H9 (cell line): ENCODE results near the gene XCL2. TPM values are rescaled to one million over a fixed set of nuclear protein-coding genes. Genes with fewer than 3 reads are reported as not detected.
"Not testable (repeated sequence)": the region's sequence is repeated elsewhere in the genome, so short reads cannot be mapped to it uniquely, and the experiment has no call there.

Source experiments
- DNase-seq: peaks from one replicate; pipeline ENCODE4 v3.0.0-alpha.2; 2017
- H2AFZ ChIP-seq: one replicate; pipeline ENCODE4 v1.6.1; 2013; ENCODE audit warnings: mild to moderate bottlenecking, low read length, control low read depth, moderate library complexity
- H2AK5ac ChIP-seq: 2 replicates; pipeline ENCODE4 v1.6.1; 2013; ENCODE audit warnings: low read length, control low read depth, mixed read lengths; ENCODE audit not compliant: insufficient read length
- H2BK120ac ChIP-seq: one replicate; pipeline ENCODE4 v1.6.1; 2013; ENCODE audit warnings: low read depth, mild to moderate bottlenecking, low read length, control low read depth, inconsistent platforms; ENCODE audit not compliant: poor library complexity, severe bottlenecking
- H2BK12ac ChIP-seq: 2 replicates; pipeline ENCODE4 v1.6.1; 2013; ENCODE audit warnings: low read length, control low read depth, mixed read lengths, low read depth; ENCODE audit not compliant: insufficient read length
- H2BK15ac ChIP-seq: 2 replicates; pipeline ENCODE4 v1.6.1; 2013; ENCODE audit warnings: low read depth, low read length, control low read depth
- H2BK20ac ChIP-seq: one replicate; pipeline ENCODE4 v1.6.1; 2013; ENCODE audit warnings: low read depth, mild to moderate bottlenecking, low read length, control low read depth, inconsistent platforms; ENCODE audit not compliant: poor library complexity, severe bottlenecking
- H2BK5ac ChIP-seq: 2 replicates; pipeline ENCODE4 v1.6.1; 2013; ENCODE audit warnings: low read length, control low read depth, mixed read lengths; ENCODE audit not compliant: insufficient read length
- H3K14ac ChIP-seq: 2 replicates; pipeline ENCODE4 v1.6.1; 2013; ENCODE audit warnings: low read length, control low read depth; ENCODE audit not compliant: insufficient read depth
- H3K18ac ChIP-seq: 2 replicates; pipeline ENCODE4 v1.6.1; 2013; ENCODE audit warnings: low read depth, mild to moderate bottlenecking, mixed read lengths, low read length, control low read depth; ENCODE audit not compliant: insufficient read length
- H3K23ac ChIP-seq: 2 replicates; pipeline ENCODE4 v1.6.1; 2013; ENCODE audit warnings: low read length, control low read depth, mixed read lengths, low read depth; ENCODE audit not compliant: insufficient read length
- H3K23me2 ChIP-seq: 2 replicates; pipeline ENCODE4 v1.6.1; 2013; ENCODE audit warnings: low read depth, mild to moderate bottlenecking, mixed read lengths, low read length, control low read depth; ENCODE audit not compliant: insufficient read length, poor library complexity, severe bottlenecking
- H3K27ac ChIP-seq: 2 replicates; pipeline ENCODE4 v1.5.1; 2013; ENCODE audit warnings: low read length, control low read depth, mixed read lengths, low read depth; ENCODE audit not compliant: insufficient read length
- H3K27me3 ChIP-seq: 2 replicates; pipeline ENCODE4 v1.6.1; 2013; ENCODE audit warnings: low read length, control low read depth, inconsistent platforms; ENCODE audit not compliant: insufficient read depth
- H3K4ac ChIP-seq: 2 replicates; pipeline ENCODE4 v1.6.1; 2013; ENCODE audit warnings: low read depth, mild to moderate bottlenecking, control low read depth, inconsistent platforms, low read length, moderate library complexity
- H3K4me1 ChIP-seq: 2 replicates; pipeline ENCODE4 v1.6.1; 2013; ENCODE audit warnings: low read length, control low read depth, inconsistent platforms; ENCODE audit not compliant: insufficient read depth
- H3K4me2 ChIP-seq: 2 replicates; pipeline ENCODE4 v1.6.1; 2013; ENCODE audit warnings: low read length, control low read depth, mixed read lengths; ENCODE audit not compliant: insufficient read length, insufficient read depth
- H3K56ac ChIP-seq: 2 replicates; pipeline ENCODE4 v1.6.1; 2013; ENCODE audit warnings: low read depth, mild to moderate bottlenecking, mixed read lengths, low read length, control low read depth; ENCODE audit not compliant: insufficient read length
- H3K79me1 ChIP-seq: 2 replicates; pipeline ENCODE4 v1.6.1; 2013; ENCODE audit warnings: low read depth, mild to moderate bottlenecking, moderate library complexity, low read length, control low read depth, inconsistent platforms; ENCODE audit not compliant: insufficient read depth, poor library complexity, severe bottlenecking
- H3K79me2 ChIP-seq: 2 replicates; pipeline ENCODE4 v1.6.1; 2013; ENCODE audit warnings: low read length, control low read depth, inconsistent platforms; ENCODE audit not compliant: insufficient read depth
- H3K9ac ChIP-seq: 2 replicates; pipeline ENCODE4 v1.6.1; 2013; ENCODE audit warnings: low read length, control low read depth, mixed read lengths; ENCODE audit not compliant: insufficient read length; ENCODE audit errors: extremely low read depth
- H3K9me3 ChIP-seq: one replicate; pipeline ENCODE4 v1.6.1; 2013; ENCODE audit warnings: low read depth, low read length, inconsistent platforms; ENCODE audit not compliant: control insufficient read depth
- H3T11ph ChIP-seq: one replicate; pipeline ENCODE4 v1.6.1; 2013; ENCODE audit warnings: mild to moderate bottlenecking, low read length, control low read depth, inconsistent platforms
- H4K20me1 ChIP-seq: one replicate; pipeline ENCODE4 v1.6.1; 2013; ENCODE audit not compliant: control insufficient read depth, insufficient read length, insufficient read depth
- H4K5ac ChIP-seq: 2 replicates; pipeline ENCODE4 v1.6.1; 2013; ENCODE audit warnings: low read depth, mild to moderate bottlenecking, mixed read lengths, low read length, control low read depth; ENCODE audit not compliant: insufficient read length
- H4K8ac ChIP-seq: replicated peaks from 2 replicates; pipeline ENCODE4 v1.6.1; 2013; ENCODE audit warnings: low read length, control low read depth, mixed read lengths, low read depth; ENCODE audit not compliant: insufficient read length
- H4K91ac ChIP-seq: 2 replicates; pipeline ENCODE4 v1.6.1; 2013; ENCODE audit warnings: low read depth, mild to moderate bottlenecking, moderate library complexity, mixed read lengths, low read length, control low read depth; ENCODE audit not compliant: insufficient read length
- H3K27ac Mint-ChIP-seq, 3 experiments: 2 replicates in 2 of 3; 3 replicates in 1 of 3; pipeline ENCODE4 v1.8.0; 2020 to 2021; ENCODE audit warnings: mixed read lengths in 3 of 3, mild to moderate bottlenecking in 1 of 3, moderate library complexity in 1 of 3
- H3K27me3 Mint-ChIP-seq: 2 replicates; pipeline ENCODE4 v1.8.0; 2021; ENCODE audit warnings: low read depth, mild to moderate bottlenecking, moderate library complexity, mixed read lengths
- H3K36me3 Mint-ChIP-seq, 3 experiments: 2 replicates in 2 of 3; 3 replicates in 1 of 3; pipeline ENCODE4 v1.8.0; 2020 to 2021; ENCODE audit warnings: low read depth in 3 of 3, mixed read lengths in 3 of 3; ENCODE audit not compliant: insufficient read depth in 1 of 3
- H3K4me1 Mint-ChIP-seq, 2 experiments: 2 replicates each; pipeline ENCODE4 v1.8.0; 2020; ENCODE audit warnings: mixed read lengths in 2 of 2
- H3K4me3 Mint-ChIP-seq, 2 experiments: 2 replicates in 1 of 2; 3 replicates in 1 of 2; pipeline ENCODE4 v1.8.0; 2020 to 2021; ENCODE audit warnings: mild to moderate bottlenecking in 2 of 2, mixed read lengths in 2 of 2, moderate library complexity in 1 of 2
- H3K9me3 Mint-ChIP-seq, 2 experiments: 2 replicates in 1 of 2; 3 replicates in 1 of 2; pipeline ENCODE4 v1.8.0; 2020; ENCODE audit warnings: mild to moderate bottlenecking in 2 of 2, mixed read lengths in 2 of 2, moderate library complexity in 1 of 2
- CTCF ChIP-seq: fragments of 200-600 bp; sonication (generic); conservative IDR thresholded peaks from 3 replicates; pipeline ENCODE4 v1.8.0; 2021; ENCODE audit warnings: antibody characterized with exemption, mild to moderate bottlenecking
- WGBS: extraction: QIAGEN DNeasy Blood & Tissue Kit; methylation state at CpG from one replicate; pipeline ENCODE4 v1.1.7; 2013; ENCODE audit warnings: missing lambda C conversion rate, low lambda C conversion rate, mixed read lengths; ENCODE audit not compliant: insufficient read length; ENCODE audit errors: extremely low coverage; 5-methylcytosine and 5-hydroxymethylcytosine counted together
- total RNA-seq: library from RNA; stranded (reverse); gene quantifications from 2 replicates; pipeline ENCODE4 v1.2.1, GENCODE V29; 2021

The XCL2 gene
- total RNA-seq, 1 experiment from 2014 or later = not detected

- Histone ChIP-seq H4K20me1 (no peaks in the 10 kb centered on the region), H2BK5ac (no peak overlapping the region), H2BK15ac (no peak overlapping the region), H3K79me2 (no peaks in the 10 kb centered on the region), H2BK120ac (no peak overlapping the region), H3K4me1 (no peaks in the 10 kb centered on the region; the same call in 1 of the 2 replicates), H3K23ac (no peak overlapping the region), H4K5ac (no peak overlapping the region), H3K27me3 (no peaks in the 10 kb centered on the region), H3K27ac (no peak overlapping the region), H3K9ac (no peak overlapping the region), H4K91ac (no peak overlapping the region), H2BK12ac (no peak overlapping the region), H3K9me3 (no peaks in the 10 kb centered on the region), H3K79me1 (no peaks in the 10 kb centered on the region), H4K8ac (no peak overlapping the region), H3K18ac (no peak overlapping the region), H3K14ac (no peak overlapping the region), H2AK5ac (no peak overlapping the region), H3K4me2 (no peak overlapping the region), H3T11ph (no peak overlapping the region), H3K23me2 (no peaks in the 10 kb centered on the region), H2BK20ac (no peak overlapping the region), H2AFZ (no peak overlapping the region), H3K56ac (no peak overlapping the region), H3K4ac (no peak overlapping the region)
- no peak for DNase-seq
- WGBS = no CpG with 5 or more reads among the region's 1 CpG
- H3K27ac Mint-ChIP-seq = no peak overlapping the region
- peaks cover 11 to 13% of the 10 kb centered on the region in 2 experiments for H3K4me1 Mint-ChIP-seq
- H3K36me3 Mint-ChIP-seq = no peaks in the 10 kb centered on the region
- peaks cover 4 to 11% of the 10 kb centered on the region in 2 experiments; a peak in 4 of 5 replicates for H3K9me3 Mint-ChIP-seq
- TF ChIP-seq CTCF = no peak
- H3K4me3 Mint-ChIP-seq = no peak overlapping the region
- H3K27me3 Mint-ChIP-seq = no peaks in the 10 kb centered on the region
Measured at GRCh38 chr1:168550971-168551370, 7.2 kb upstream of the XCL2 start.

GRCh38 chr1:168546553-168546895 is 2.7 kb upstream of the XCL2 start:
- H3K9ac ChIP-seq, H3K27me3 Mint-ChIP-seq, H3K14ac ChIP-seq, H3K4me3 Mint-ChIP-seq, H3K4me1 ChIP-seq, H4K20me1 ChIP-seq, H2BK15ac ChIP-seq, H3K4me2 ChIP-seq, H3K9me3 ChIP-seq, H4K5ac ChIP-seq, H2BK120ac ChIP-seq, H3K56ac ChIP-seq, DNase-seq, H4K91ac ChIP-seq, H3K23ac ChIP-seq, H3K23me2 ChIP-seq, H3K27me3 ChIP-seq, H2BK5ac ChIP-seq, H2AK5ac ChIP-seq, H3K18ac ChIP-seq, H3K4me1 Mint-ChIP-seq, H3K36me3 Mint-ChIP-seq, H2BK12ac ChIP-seq, H3K27ac Mint-ChIP-seq, H3K4ac ChIP-seq, H2BK20ac ChIP-seq, H3T11ph ChIP-seq, H3K79me2 ChIP-seq, H4K8ac ChIP-seq, H2AFZ ChIP-seq, H3K27ac ChIP-seq, H3K79me1 ChIP-seq: not testable (repeated sequence)
- no CpG with 5 or more reads among the region's 3 CpGs for WGBS
- peaks cover 4 to 11% of the 10 kb centered on the region in 2 experiments; a peak in 4 of 5 replicates for H3K9me3 Mint-ChIP-seq
